Measurements from ENCODE around the gene SNX24.

GRCh38 chr5:122919969-122920368, 74.6 kb downstream of the SNX24 start:
- no peak for TF ChIP-seq CTCF (tag by site-specific recombination; IDR thresholded peaks at IDR 0.05)
- no peak for TF ChIP-seq ZNF138 (tag by site-specific recombination; IDR thresholded peaks at IDR 0.05; ENCODE audit: borderline replicate concordance)
- no peak for TF ChIP-seq ZNF324 (tag by site-specific recombination; IDR thresholded peaks at IDR 0.05)
- TF ChIP-seq ZNF266 (tag by site-specific recombination; IDR thresholded peaks at IDR 0.05; ENCODE audit: low read depth) = no peak

All from HEK293 (cell line).